ENCODE results near the gene TMPRSS11E.
"Not testable (repeated sequence)": the region's sequence is repeated elsewhere in the genome, so short reads cannot be mapped to it uniquely, and the experiment has no call there.

Gene TMPRSS11E

GRCh38 chr4:68462691-68463090 is 15.4 kb downstream of the TMPRSS11E start:
- DNase-seq = no peak

DNA sequence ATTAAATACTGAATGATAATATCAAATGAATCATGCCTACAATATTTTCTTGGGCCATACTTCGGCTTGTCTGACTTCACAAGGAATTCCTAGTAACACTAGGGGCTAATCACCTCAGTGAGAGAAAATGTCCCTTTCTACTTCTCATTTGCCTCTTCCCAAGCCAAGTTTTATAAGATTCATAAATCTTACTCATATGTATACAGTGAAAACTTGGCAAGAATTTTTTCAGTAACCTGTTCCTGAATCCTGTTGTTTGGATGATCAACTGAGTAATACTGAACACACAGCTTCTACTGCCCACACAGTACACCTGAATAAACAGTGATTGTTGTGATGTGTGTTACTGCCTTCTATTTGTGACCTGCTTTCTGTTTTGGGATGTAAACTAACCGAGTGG is 16.5 kb downstream of the TMPRSS11E start:
- DNase-seq = no peak

DNA sequence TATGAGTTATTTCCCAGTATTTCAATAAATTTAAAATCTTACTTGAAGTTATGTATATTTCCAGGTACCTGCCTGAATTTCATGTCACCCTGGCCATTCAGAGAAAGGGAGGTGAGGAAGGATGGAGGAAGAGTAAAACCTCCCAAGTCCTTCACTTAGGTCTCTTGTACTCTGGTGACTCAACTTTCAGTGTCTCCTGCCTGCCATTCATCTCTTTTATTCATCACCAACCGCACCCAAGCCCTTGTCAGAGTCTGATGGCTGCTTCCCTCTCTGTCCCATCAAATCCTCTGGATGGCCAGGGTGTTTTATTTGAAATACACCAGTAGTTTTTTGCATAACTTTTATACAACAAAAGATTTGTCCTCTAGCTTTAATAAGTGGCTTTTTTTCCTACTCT is 17.8 kb downstream of the TMPRSS11E start:
- no peak for DNase-seq

- no peak for DNase-seq
Observed at GRCh38 chr4:68466185-68466584, 18.9 kb downstream of the TMPRSS11E start.

- no peak for DNase-seq
Observed at GRCh38 chr4:68466751-68467150, 19.5 kb downstream of the TMPRSS11E start.

GRCh38 chr4:68469482-68469881 is 22.2 kb downstream of the TMPRSS11E start:
- DNase-seq = no peak

DNA sequence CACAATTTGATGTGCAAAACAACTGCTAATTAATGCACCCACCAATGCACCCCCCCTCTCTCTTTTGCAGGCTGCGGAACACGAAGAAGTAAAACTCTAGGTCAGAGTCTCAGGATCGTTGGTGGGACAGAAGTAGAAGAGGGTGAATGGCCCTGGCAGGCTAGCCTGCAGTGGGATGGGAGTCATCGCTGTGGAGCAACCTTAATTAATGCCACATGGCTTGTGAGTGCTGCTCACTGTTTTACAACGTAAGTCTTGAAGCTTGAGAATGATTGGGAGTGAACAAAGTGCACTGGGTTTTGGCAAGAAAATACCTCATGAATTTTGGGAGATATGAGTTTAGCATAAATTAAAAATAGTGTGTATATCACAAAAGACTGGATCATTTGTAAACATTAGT is 28.9 kb downstream of the TMPRSS11E start:
- no peak for DNase-seq

GRCh38 chr4:68489338-68489737 is 42.1 kb downstream of the TMPRSS11E start:
- DNase-seq = no peak

- no peak for DNase-seq
Observed at GRCh38 chr4:68490826-68491457, 43.7 kb downstream of the TMPRSS11E start.

- no peak for DNase-seq
Observed at GRCh38 chr4:68494688-68495087, 47.4 kb downstream of the TMPRSS11E start.

DNA sequence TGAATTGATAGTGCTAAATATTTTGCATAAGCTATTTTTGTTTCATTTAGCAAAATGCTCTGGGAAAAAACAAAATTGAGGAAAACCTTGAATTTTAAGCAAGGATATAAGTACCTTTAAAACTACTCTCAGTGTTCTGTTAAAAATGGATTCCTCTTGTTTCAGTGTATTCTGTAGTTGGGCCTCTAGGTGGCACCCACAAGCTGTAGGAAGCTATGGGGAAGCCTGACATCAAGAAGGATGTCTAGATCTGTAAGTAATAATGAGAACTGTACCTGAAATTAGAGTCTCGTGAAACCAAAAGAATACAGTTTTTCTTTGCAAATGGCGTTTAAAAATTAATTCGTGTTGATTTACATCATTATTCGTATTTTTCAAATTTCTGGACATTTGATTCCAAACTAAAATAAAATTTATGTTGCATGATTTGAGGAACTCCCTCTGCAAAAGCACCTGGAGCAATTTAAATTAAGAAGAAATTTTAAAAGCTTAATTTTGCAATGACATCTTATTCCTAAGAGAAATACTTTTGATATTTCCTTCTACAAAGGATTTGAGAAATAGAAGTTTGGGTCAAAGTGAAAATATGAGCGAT is 51.2 kb downstream of the TMPRSS11E start:
- peak; percentile 20 for DNase-seq

DNA sequence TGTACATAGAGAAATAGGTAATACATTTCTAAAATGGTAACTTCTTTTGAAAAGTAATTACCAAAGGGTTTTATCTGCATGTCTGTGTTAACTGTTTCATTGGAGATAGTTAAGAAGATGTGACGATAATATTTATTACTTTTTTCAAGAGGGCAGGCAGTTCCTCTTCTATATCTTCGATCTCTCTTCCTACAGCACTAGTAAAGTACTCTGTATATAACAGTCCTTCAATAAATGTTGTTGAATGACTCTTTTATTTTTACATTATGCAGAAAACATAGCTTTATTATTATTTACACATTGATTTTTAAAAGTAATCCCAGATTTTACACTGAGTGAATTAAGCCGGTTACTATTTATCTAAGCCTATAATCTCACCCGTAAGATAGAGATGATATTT is 51.8 kb downstream of the TMPRSS11E start:
- DNase-seq = no peak

- DNase-seq = not testable (repeated sequence)
Observed at GRCh38 chr4:68503462-68503861, 56.2 kb downstream of the TMPRSS11E start.

- DNase-seq = not testable (repeated sequence)
Observed at GRCh38 chr4:68504836-68505235, 57.6 kb downstream of the TMPRSS11E start.

DNA sequence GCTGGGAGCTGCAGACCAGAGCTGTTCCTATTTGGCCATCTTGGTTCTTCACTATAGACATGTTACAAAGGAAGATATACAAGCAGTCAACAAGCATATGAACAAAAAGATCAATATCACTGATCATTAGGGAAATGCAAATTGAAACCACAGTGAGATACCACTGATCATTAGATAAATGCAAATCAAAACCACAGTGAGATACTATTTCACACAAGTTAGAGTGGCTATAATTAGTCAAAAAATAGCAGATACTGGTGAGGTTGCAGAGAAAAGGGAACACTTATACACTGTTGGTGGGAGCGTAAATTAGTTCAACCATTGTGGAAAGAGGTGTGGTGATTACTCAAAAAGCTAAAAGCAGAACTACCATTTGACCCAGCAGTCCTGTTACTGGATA is 58.2 kb downstream of the TMPRSS11E start:
- DNase-seq = not testable (repeated sequence)

DNA sequence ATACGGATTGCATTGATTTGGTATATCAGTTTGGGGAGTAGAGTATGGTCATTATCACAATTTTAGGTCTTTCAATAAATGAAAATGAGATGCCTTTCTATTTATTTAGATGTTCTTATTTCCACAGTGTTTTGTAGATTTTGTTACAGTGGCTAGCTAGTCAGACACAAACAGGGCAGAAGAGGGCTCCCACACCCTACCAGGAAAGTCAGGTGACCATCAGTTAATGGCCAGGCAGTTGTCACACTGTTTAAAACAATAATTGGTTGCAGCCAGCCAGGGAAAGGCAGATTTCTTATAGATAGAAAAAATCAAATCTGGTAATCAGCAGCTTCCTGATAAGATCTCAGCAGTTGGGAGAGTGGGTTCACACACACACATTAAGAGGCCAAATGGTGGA is 71.6 kb downstream of the TMPRSS11E start:
- DNase-seq = no peak

GRCh38 chr4:68520985-68521384 is 73.7 kb downstream of the TMPRSS11E start:
- DNase-seq = no peak

DNA sequence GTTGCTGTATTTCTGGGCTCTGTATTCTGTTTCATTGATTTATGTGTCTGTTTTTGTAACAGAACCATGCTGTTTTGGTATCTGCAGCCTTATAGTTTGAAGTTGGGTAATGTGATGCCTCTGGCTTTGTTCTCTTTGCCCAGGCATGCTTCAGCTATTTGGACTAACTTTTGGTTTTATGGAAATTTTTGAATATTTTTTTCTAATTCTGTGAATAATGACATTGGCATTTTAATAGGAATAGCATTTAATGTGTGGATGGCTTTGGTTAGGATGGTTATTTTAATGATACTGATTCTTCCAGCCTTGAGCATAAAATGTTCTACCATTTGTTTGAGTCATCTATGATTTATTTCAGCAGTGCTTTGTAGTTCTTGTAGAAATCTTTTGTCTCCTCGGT is 75.0 kb downstream of the TMPRSS11E start:
- not testable (repeated sequence) for DNase-seq

DNA sequence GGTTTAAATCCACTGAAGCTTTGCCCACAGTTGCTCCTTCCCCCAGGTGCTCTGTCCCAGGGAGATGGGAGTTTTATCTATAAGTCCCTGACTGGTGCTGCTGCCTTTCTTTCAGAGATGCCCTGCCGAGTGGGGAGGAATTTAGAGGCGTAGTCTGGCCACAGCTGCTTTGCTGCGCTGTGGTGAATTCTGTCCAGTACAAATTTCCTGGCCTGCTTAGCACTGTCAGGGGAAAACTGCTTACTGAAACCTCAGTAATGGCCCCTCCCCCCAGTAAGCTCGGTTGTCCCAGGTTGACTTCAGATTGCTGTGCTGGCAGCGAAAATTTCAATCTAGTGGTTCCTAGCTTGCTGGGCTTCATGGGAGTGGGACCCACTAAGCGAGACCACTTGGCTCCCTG is 88.7 kb downstream of the TMPRSS11E start:
- no peak for DNase-seq

DNA sequence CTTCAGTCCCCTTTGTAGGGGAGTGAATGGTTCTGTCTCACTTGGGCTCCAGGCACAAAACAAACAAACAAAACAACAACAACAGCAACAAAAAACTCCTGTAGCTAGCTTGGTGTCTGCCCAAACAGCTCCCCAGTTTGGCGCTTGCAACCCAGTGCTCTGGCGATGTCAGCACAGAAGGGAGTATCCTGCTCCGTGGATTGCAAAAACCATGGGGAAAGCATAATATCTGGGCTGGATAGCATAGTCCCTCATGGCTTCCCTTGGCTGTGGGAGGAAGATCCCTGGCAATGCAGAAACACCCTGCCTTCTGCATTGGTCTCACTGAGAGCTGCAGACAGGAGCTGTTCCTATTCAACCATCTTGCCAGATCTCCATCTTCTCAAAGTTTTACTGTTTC is 89.1 kb downstream of the TMPRSS11E start:
- DNase-seq = no peak

DNA sequence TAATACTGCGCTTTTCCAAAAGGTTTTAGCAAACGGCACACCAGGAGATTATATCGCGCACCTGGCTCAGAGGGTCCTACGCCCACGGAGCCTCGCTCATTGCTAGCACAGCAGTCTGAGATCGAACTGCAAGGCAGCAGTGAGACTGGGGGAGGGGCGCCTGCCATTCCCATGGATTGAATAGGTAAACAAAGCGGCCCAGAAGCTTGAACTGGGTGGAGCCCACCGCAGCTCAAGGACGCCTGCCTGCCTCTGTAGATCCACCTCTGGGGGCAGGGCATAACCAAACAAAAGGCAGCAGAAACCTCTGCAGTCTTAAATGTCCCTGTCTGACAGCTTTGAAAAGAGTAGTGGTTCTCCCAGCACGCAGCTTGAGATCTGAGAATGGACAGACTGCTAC is 95.5 kb downstream of the TMPRSS11E start:
- not testable (repeated sequence) for DNase-seq

Measured in NCI-H1694 (cell line).